MCF 10A (cell line): Measurements from ENCODE around the gene SCRN1. TPM values are rescaled to one million over a fixed set of nuclear protein-coding genes. Genes with fewer than 3 reads are reported as not detected.

Experiments
- BruUV-seq: library from RNA; stranded (reverse); fragments of 400-500 nt; replicated peaks from 2 replicates; lab custom pipeline; 2021; lab: Mats Ljungman, UMichigan
- CTCF ChIA-PET: fragments of 300-600 bp; sonication (Branson Sonifier 250); formaldehyde crosslinking; extraction: SDS; loops from one replicate; lab custom pipeline; 2021; ENCODE audit warnings: antibody characterized with exemption, inconsistent platforms; lab: Yijun Ruan, JAX
- POLR2A ChIA-PET: fragments of 300-600, 350-650 bp; sonication (Branson Sonifier 250); formaldehyde crosslinking; extraction: SDS; loops from one replicate; lab custom pipeline; 2020; ENCODE audit warnings: antibody characterized with exemption, inconsistent platforms; lab: Yijun Ruan, JAX
- DNase-seq: peaks from one replicate; pipeline ENCODE4 v3.0.0-alpha.2; 2018; ENCODE audit not compliant: unreplicated experiment
- H3K27ac Mint-ChIP-seq: one replicate; pipeline ENCODE4 v1.8.0; 2022; ENCODE audit warnings: mild to moderate bottlenecking, low read depth, mixed read lengths; ENCODE audit not compliant: unreplicated experiment
- H3K27me3 Mint-ChIP-seq: one replicate; pipeline ENCODE4 v1.8.0; 2022; ENCODE audit warnings: mixed read lengths; ENCODE audit not compliant: insufficient read depth, unreplicated experiment
- H3K36me3 Mint-ChIP-seq: one replicate; pipeline ENCODE4 v1.8.0; 2022; ENCODE audit warnings: mild to moderate bottlenecking, moderate library complexity, mixed read lengths; ENCODE audit not compliant: insufficient read depth, unreplicated experiment
- H3K4me1 Mint-ChIP-seq: one replicate; pipeline ENCODE4 v1.8.0; 2022; ENCODE audit warnings: mixed read lengths; ENCODE audit not compliant: insufficient read depth, unreplicated experiment
- H3K4me3 Mint-ChIP-seq: one replicate; pipeline ENCODE4 v1.8.0; 2022; ENCODE audit warnings: mild to moderate bottlenecking, moderate library complexity, mixed read lengths; ENCODE audit not compliant: unreplicated experiment
- H3K9me3 Mint-ChIP-seq: one replicate; pipeline ENCODE4 v1.8.0; 2022; ENCODE audit warnings: mixed read lengths; ENCODE audit not compliant: unreplicated experiment
- CTCF ChIP-seq: fragments of 200-600 bp; IDR thresholded peaks from one replicate; pipeline ENCODE4 v1.8.0; 2022; ENCODE audit warnings: antibody characterized with exemption, mild to moderate bottlenecking; ENCODE audit not compliant: unreplicated experiment
- intact Hi-C: fragments of 100-400 bp; cut with micrococcal nuclease; formaldehyde crosslinking; loops from 2 replicates; pipeline ENCODE4 v1.14.1; 2022
- total RNA-seq: library from RNA; stranded (reverse); gene quantifications from 2 replicates; pipeline ENCODE4 v1.2.3, GENCODE V29; 2022

Gene SCRN1
- total RNA-seq, 1 experiment from 2014 or later, result 30.2 TPM

GRCh38 chr7:30018451-30018850 lies 28.9 kb upstream of the SCRN1 start:
- intact Hi-C loops, result no loop called here
- CTCF ChIA-PET, result no interaction called here
- TF ChIP-seq CTCF, result no peak
- Mint-ChIP-seq H3K27ac (no peak overlapping the region), H3K36me3 (peaks cover 28% of the 10 kb centered on the region), H3K9me3 (no peaks in the 10 kb centered on the region), H3K4me3 (no peak overlapping the region), H3K27me3 (no peaks in the 10 kb centered on the region), H3K4me1 (peaks cover 19% of the 10 kb centered on the region)
- BruUV-seq, result no TSS peak
- no peak for DNase-seq
- POLR2A ChIA-PET, result interaction anchor here (2.1 kb wide), 1 partner anchor 10 kb away, joined by 7 read pairs; the partner anchor contains the start of gene PLEKHA8

GRCh38 chr7:30012757-30013156 lies 23.2 kb upstream of the SCRN1 start:
- CTCF ChIA-PET, result no interaction called here
- DNase-seq, result no peak

GRCh38 chr7:30010021-30010420 lies 20.4 kb upstream of the SCRN1 start:
- POLR2A ChIA-PET, result no interaction called here
- H3K27me3 Mint-ChIP-seq, result no peaks in the 10 kb centered on the region
- intact Hi-C loops, result no loop called here
- no peaks in the 10 kb centered on the region for H3K4me1 Mint-ChIP-seq
- CTCF ChIA-PET, result interaction anchor here (0.6 to 0.7 kb wide), 2 partner anchors 65 to 1765 kb away, joined by 3 read pairs; no protein-coding TSS in a partner anchor
- H3K36me3 Mint-ChIP-seq, result peaks cover 9% of the 10 kb centered on the region
- H3K9me3 Mint-ChIP-seq, result no peaks in the 10 kb centered on the region
- H3K4me3 Mint-ChIP-seq, result no peak overlapping the region
- TF ChIP-seq CTCF, result no peak
- BruUV-seq, result no TSS peak
- no peak for DNase-seq
- H3K27ac Mint-ChIP-seq, result no peak overlapping the region

More at GRCh38 chr7:30012757-30013156, 23.2 kb upstream of the SCRN1 start:
- H3K36me3 Mint-ChIP-seq, result peaks cover 15% of the 10 kb centered on the region
- H3K9me3 Mint-ChIP-seq, result no peaks in the 10 kb centered on the region
- BruUV-seq, result no TSS peak
- no peak for TF ChIP-seq CTCF
- POLR2A ChIA-PET, result interaction anchor here (1.0 kb wide), 1 partner anchor 15 kb away, joined by 3 read pairs; the partner anchor contains the start of gene PLEKHA8
- H3K4me3 Mint-ChIP-seq, result no peak overlapping the region
- no peaks in the 10 kb centered on the region for H3K4me1 Mint-ChIP-seq
- intact Hi-C loops, result no loop called here
- H3K27ac Mint-ChIP-seq, result no peak overlapping the region
- H3K27me3 Mint-ChIP-seq, result no peaks in the 10 kb centered on the region

GRCh38 chr7:30005464-30005863 lies 15.9 kb upstream of the SCRN1 start:
- H3K9me3 Mint-ChIP-seq, result no peaks in the 10 kb centered on the region
- no peak for DNase-seq
- no TSS peak for BruUV-seq
- no peaks in the 10 kb centered on the region for H3K27me3 Mint-ChIP-seq
- no peaks in the 10 kb centered on the region for H3K36me3 Mint-ChIP-seq
- no peak overlapping the region for H3K27ac Mint-ChIP-seq
- no peaks in the 10 kb centered on the region for H3K4me1 Mint-ChIP-seq
- no peak overlapping the region for H3K4me3 Mint-ChIP-seq
- intact Hi-C loops, result no loop called here
- ChIA-PET POLR2A (interaction anchor here (0.6 to 2.3 kb wide), 3 partner anchors 10 to 752 kb away, joined by 3 to 4 read pairs (median 3); partner anchors contain the start of gene PLEKHA8), CTCF (interaction anchor here (1.5 kb wide), 1 partner anchor 84 kb away, joined by 6 read pairs; no protein-coding TSS in a partner anchor)
- TF ChIP-seq CTCF, result no peak
